Testis (tissue), 2 donors: Measurements from ENCODE around the gene PTPRE.

Experiments used
- CTCF ChIP-seq, 3 experiments: fragments of 450-650 bp in 2 of 3; fragments of 200-600 bp in 1 of 3; sonication (generic) in 1 of 3; IDR thresholded peaks; one replicate each; pipeline ENCODE4 v1.5.1; 2016 to 2019; ENCODE audit warnings: antibody characterized with exemption in 3 of 3, mild to moderate bottlenecking in 2 of 3, moderate library complexity in 1 of 3
- POLR2A ChIP-seq: fragments of 450-650 bp; IDR thresholded peaks from one replicate; pipeline ENCODE4 v1.6.1; 2017; ENCODE audit warnings: antibody characterized with exemption, mild to moderate bottlenecking, moderate library complexity

GRCh38 chr10:127920306-127921074 lies 13.6 kb downstream of the PTPRE start:
- TF ChIP-seq CTCF (IDR thresholded peaks at IDR 0.05) (no peak), POLR2A (no peak)
